Type B pancreatic cell (in vitro differentiated cells): ENCODE data around the gene ENOX1. TPM values are rescaled to one million over a fixed set of nuclear protein-coding genes. Genes with fewer than 3 reads are reported as not detected.

Experiments
- DNase-seq: peaks from one replicate; pipeline ENCODE4 v3.0.0; 2021; ENCODE audit warnings: mixed read lengths; ENCODE audit not compliant: unreplicated experiment; ENCODE audit errors: extremely low spot score
- H3K27ac Mint-ChIP-seq: 2 replicates; pipeline ENCODE4 v1.8.0; 2021; ENCODE audit warnings: mild to moderate bottlenecking, mixed read lengths
- H3K27me3 Mint-ChIP-seq: 2 replicates; pipeline ENCODE4 v1.8.0; 2021; ENCODE audit warnings: mixed read lengths
- H3K36me3 Mint-ChIP-seq: 2 replicates; pipeline ENCODE4 v1.8.0; 2021; ENCODE audit warnings: mixed read lengths
- H3K4me1 Mint-ChIP-seq: one replicate; pipeline ENCODE4 v1.8.0; 2021; ENCODE audit warnings: mixed read lengths; ENCODE audit not compliant: unreplicated experiment
- H3K4me3 Mint-ChIP-seq: 2 replicates; pipeline ENCODE4 v1.8.0; 2021; ENCODE audit warnings: mild to moderate bottlenecking, mixed read lengths
- H3K9me3 Mint-ChIP-seq: 2 replicates; pipeline ENCODE4 v1.8.0; 2021; ENCODE audit warnings: mixed read lengths
- CTCF ChIP-seq: fragments of 200-600 bp; sonication (generic); conservative IDR thresholded peaks from 2 replicates; pipeline ENCODE4 v1.5.0; 2021; ENCODE audit warnings: antibody characterized with exemption, mild to moderate bottlenecking
- total RNA-seq: library from RNA; stranded (reverse); gene quantifications from 2 replicates; pipeline ENCODE4 v1.2.1, GENCODE V29; 2021; ENCODE audit warnings: low replicate concordance

The ENOX1 gene
- total RNA-seq, 1 donor from 2014 or later: 7.5 TPM

GRCh38 chr13:43682701-43683100, 104.1 kb downstream of the ENOX1 start:
- Mint-ChIP-seq H3K4me3 (no peak overlapping the region), H3K27me3 (no peaks in the 10 kb centered on the region), H3K9me3 (no peaks in the 10 kb centered on the region), H3K36me3 (no peaks in the 10 kb centered on the region), H3K27ac (no peak overlapping the region), H3K4me1 (peaks cover 7% of the 10 kb centered on the region)
- TF ChIP-seq CTCF: no peak
- DNase-seq: no peak

- no peaks in the 10 kb centered on the region for H3K36me3 Mint-ChIP-seq
- H3K4me1 Mint-ChIP-seq: peaks cover 5% of the 10 kb centered on the region
- H3K9me3 Mint-ChIP-seq: no peaks in the 10 kb centered on the region
- no peak for TF ChIP-seq CTCF
- H3K27me3 Mint-ChIP-seq: peaks cover 2% of the 10 kb centered on the region
- no peak for DNase-seq
- H3K27ac Mint-ChIP-seq: no peak overlapping the region
- H3K4me3 Mint-ChIP-seq: no peak overlapping the region
Observed at GRCh38 chr13:43676320-43676719, 110.5 kb downstream of the ENOX1 start.

GRCh38 chr13:43675577-43675976, 111.2 kb downstream of the ENOX1 start:
- Mint-ChIP-seq H3K4me3 (no peak overlapping the region), H3K27ac (no peak overlapping the region), H3K27me3 (peaks cover 6% of the 10 kb centered on the region), H3K36me3 (no peaks in the 10 kb centered on the region), H3K4me1 (peaks cover 5% of the 10 kb centered on the region), H3K9me3 (no peaks in the 10 kb centered on the region)
- no peak for DNase-seq
- TF ChIP-seq CTCF: no peak

- Mint-ChIP-seq H3K27me3 (peaks cover 6% of the 10 kb centered on the region), H3K4me1 (peaks cover 10% of the 10 kb centered on the region), H3K9me3 (no peaks in the 10 kb centered on the region), H3K27ac (no peak overlapping the region), H3K4me3 (no peak overlapping the region), H3K36me3 (no peaks in the 10 kb centered on the region)
- no peak for TF ChIP-seq CTCF
- no peak for DNase-seq
Observed at GRCh38 chr13:43669964-43670363, 116.8 kb downstream of the ENOX1 start.

- no peak overlapping the region for H3K4me3 Mint-ChIP-seq
Observed at GRCh38 chr13:43669101-43669500, 117.7 kb downstream of the ENOX1 start.

More at GRCh38 chr13:43669101-43669500, 117.7 kb downstream of the ENOX1 start:
- Mint-ChIP-seq H3K9me3 (no peaks in the 10 kb centered on the region), H3K36me3 (no peaks in the 10 kb centered on the region), H3K27me3 (peaks cover 6% of the 10 kb centered on the region), H3K27ac (no peak overlapping the region), H3K4me1 (peaks cover 16% of the 10 kb centered on the region)
- no peak for TF ChIP-seq CTCF
- DNase-seq: no peak
